ENCODE measurements around the gene CDC14B. TPM values are rescaled to one million over a fixed set of nuclear protein-coding genes. Genes with fewer than 3 reads are reported as not detected.

The CDC14B gene
- total RNA-seq, 3 donors from 2014 or later: 14.2 to 21.2 (median 16.2) TPM

DNA sequence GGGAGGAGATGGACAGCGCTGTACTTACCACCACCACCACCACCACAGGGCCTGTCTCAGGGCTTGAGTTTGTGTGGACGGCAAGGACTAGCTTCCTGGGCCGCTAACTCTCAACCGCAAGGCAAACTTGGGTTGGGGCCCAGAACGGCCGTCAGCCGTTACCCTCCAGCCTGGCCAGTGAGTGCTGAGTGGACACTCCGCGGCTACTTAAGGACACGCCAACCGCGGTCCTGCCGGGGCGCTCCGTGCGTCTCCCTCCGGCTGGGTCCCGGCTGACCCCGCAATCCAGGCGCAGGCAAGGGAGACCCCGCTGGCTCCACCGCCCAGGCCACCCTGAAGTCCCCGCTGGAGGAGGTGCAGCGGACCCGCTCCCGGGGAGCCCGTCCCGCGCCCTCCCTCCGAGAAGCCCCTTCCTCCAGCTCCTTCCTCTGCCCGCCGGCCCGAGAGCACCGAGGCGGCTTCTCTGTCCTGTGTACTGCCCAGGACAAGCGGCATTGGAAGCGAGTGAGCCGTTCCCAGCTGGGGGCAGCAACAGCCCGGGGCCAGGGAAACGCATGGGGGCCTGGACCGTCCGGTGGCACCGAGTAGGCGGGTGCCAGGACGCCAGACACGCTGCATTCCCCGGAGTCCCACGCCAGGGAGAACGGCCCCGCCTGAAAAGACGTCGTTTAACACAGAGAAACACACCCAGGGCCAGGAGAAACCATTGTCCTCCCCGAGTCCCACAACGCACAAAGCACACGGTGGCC lies 123.1 kb downstream of the CDC14B start:
- no peak overlapping the region for H3K4me3 ChIP-seq
- no peak for ATAC-seq
- TF ChIP-seq, protein P1, sequence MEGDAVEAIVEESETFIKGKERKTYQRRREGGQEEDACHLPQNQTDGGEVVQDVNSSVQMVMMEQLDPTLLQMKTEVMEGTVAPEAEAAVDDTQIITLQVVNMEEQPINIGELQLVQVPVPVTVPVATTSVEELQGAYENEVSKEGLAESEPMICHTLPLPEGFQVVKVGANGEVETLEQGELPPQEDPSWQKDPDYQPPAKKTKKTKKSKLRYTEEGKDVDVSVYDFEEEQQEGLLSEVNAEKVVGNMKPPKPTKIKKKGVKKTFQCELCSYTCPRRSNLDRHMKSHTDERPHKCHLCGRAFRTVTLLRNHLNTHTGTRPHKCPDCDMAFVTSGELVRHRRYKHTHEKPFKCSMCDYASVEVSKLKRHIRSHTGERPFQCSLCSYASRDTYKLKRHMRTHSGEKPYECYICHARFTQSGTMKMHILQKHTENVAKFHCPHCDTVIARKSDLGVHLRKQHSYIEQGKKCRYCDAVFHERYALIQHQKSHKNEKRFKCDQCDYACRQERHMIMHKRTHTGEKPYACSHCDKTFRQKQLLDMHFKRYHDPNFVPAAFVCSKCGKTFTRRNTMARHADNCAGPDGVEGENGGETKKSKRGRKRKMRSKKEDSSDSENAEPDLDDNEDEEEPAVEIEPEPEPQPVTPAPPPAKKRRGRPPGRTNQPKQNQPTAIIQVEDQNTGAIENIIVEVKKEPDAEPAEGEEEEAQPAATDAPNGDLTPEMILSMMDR (IDR thresholded peaks at IDR 0.05): no peak
- intact Hi-C loops (cut with DNase I, micrococcal nuclease): no loop called here
- H3K4me1 ChIP-seq (ENCODE audit: low read depth): no peaks in the 10 kb centered on the region
- no peaks in the 10 kb centered on the region for H3K9me3 ChIP-seq
- H3K36me3 ChIP-seq (ENCODE audit: low read depth): no peaks in the 10 kb centered on the region
- no peak for DNase-seq

DNA sequence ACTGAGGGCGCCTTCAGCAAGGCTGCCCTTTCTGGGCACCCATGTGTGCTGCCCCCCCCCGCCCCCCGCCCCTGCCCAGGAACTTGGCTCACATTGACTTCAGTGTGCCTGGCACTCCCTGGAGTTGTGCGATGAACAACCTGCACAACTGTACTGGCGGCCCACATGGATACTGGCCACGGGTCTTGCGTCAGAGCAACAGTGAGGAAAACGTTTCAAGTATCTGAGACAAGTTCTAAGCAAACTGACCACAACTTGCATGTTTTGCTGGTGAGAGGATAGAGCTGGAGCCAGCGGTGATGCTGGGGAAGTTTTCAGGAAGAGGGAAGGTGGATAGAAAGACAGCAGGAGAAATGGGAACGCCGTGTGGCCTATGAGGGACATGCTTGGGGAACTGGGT lies 124.3 kb downstream of the CDC14B start:
- intact Hi-C loops (cut with DNase I, micrococcal nuclease): no loop called here
- no peak for ATAC-seq
- H3K4me1 ChIP-seq (ENCODE audit: low read depth): no peaks in the 10 kb centered on the region
- no peaks in the 10 kb centered on the region for H3K9me3 ChIP-seq
- DNase-seq: no peak
- no peaks in the 10 kb centered on the region for H3K36me3 ChIP-seq (ENCODE audit: low read depth)
- H3K4me3 ChIP-seq: no peak overlapping the region
- TF ChIP-seq, protein P1 (IDR thresholded peaks at IDR 0.05): no peak

DNA sequence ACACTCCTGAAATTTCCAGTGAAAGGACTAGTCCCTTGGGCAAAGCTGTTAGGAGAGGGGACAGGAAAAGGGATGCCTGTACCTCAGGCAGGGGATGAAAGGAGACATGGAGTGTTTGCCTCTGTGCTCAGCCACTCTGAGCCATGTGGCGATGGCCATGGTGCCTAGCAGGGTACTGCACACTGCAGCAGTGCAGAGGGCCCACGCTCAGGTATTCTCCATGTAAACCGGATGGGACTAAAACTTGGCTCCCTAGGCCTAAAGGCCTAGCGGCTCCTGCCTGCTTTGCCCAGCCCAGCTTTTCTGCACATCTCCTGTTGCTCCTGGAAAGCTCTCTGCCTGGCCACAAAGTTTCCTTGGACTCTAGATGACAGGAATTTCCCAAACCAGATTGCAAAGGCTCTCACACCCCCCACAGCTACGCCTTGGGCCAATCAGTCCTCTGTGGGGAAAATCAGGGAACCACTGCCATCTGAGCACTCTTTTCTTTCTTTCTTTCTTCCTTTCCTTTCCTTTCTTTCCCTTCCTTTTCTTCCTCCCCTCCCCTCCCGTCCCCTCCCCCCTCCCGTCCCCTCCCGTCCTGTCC lies 125.3 kb downstream of the CDC14B start:
- TF ChIP-seq, protein P1 (IDR thresholded peaks at IDR 0.05): no peak
- H3K9me3 ChIP-seq: no peaks in the 10 kb centered on the region
- no peaks in the 10 kb centered on the region for H3K36me3 ChIP-seq (ENCODE audit: low read depth)
- H3K4me1 ChIP-seq (ENCODE audit: low read depth): no peaks in the 10 kb centered on the region
- intact Hi-C loops (cut with DNase I, micrococcal nuclease): no loop called here
- DNase-seq (no peak), ATAC-seq (no peak)
- H3K4me3 ChIP-seq: no peak overlapping the region

DNA sequence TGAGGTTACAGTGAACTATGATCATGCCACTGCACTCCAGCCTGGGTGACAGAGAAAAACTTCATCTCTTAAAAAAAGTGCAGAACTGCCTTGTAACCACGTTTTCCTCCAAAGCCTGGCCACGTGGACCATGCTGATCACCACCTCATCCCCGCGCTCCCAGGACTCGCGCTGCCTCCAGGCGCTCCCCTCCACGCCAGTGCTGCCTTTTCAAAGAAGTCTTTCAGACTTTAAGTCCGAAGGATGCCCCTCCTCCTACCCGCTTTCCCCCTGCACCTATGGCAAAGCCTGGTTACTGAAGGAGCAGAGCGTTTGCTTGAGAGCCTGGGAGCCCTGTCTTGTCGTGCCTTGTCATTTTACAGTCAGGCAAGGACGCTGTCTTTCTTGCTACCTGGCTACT lies 125.9 kb downstream of the CDC14B start:
- intact Hi-C loops (cut with DNase I, micrococcal nuclease): no loop called here
- TF ChIP-seq, protein P1 (IDR thresholded peaks at IDR 0.05): no peak
- DNase-seq: no peak
- Histone ChIP-seq H3K9me3 (no peaks in the 10 kb centered on the region), H3K4me1 (ENCODE audit: low read depth) (no peaks in the 10 kb centered on the region), H3K4me3 (no peak overlapping the region), H3K36me3 (ENCODE audit: low read depth) (no peaks in the 10 kb centered on the region)
- no peak for ATAC-seq

DNA sequence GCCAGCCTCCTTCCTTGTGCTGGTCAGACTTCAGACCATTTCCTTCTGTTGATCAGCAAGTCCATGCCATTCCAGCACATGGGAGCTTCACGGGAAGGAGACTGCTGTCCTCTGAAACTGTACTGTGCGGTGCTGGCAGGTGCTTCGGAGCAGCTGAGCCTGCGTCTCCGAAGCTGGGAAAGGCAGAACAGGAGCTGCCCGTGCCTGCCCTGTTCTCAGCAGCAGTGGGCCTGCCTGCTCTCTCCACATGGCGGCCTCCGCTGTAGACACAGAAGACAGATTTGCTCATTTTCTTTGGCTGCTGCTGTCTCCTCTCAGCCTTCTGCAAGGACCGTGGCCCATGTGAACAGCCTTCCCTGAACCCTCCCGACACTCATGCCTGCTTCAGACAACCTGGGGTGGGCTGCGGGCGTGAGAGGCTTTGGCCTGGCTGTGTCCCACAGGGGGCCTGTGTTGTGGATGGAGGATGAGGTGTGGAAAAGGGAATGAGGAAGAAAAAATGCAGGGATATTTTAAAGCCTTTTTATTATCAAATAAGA lies 126.6 kb downstream of the CDC14B start:
- no peak for ATAC-seq
- TF ChIP-seq, protein P1 (IDR thresholded peaks at IDR 0.05): no peak
- intact Hi-C loops (cut with DNase I, micrococcal nuclease): no loop called here

More for the DNA sequence above, 126.6 kb downstream of the CDC14B start:
- DNase-seq: no peak
- Histone ChIP-seq H3K4me3 (no peak overlapping the region), H3K4me1 (ENCODE audit: low read depth) (no peaks in the 10 kb centered on the region), H3K36me3 (ENCODE audit: low read depth) (no peaks in the 10 kb centered on the region), H3K9me3 (no peaks in the 10 kb centered on the region)
